ENCODE data around the gene MROH2B. TPM values are rescaled to one million over a fixed set of nuclear protein-coding genes. Genes with fewer than 3 reads are reported as not detected.

MROH2B gene
- total RNA-seq, 1 experiment from 2014 or later, result not detected

- ChIA-PET CTCF (no interaction called here), POLR2A (no interaction called here)
- no TSS peak for BruUV-seq (replicated peaks)
- Histone ChIP-seq H3K4me1 (ENCODE audit: control insufficient read depth, insufficient read depth, low read length) (no peaks in the 10 kb centered on the region), H3K36me3 (ENCODE audit: control insufficient read depth, insufficient read depth, low read length) (no peaks in the 10 kb centered on the region), H3K9me3 (ENCODE audit: control insufficient read depth, insufficient read depth, low read depth, low read length) (no peaks in the 10 kb centered on the region), H3K27ac (ENCODE audit: low read length) (no peak overlapping the region), H3K27me3 (ENCODE audit: control insufficient read depth, insufficient read depth, low read length) (no peaks in the 10 kb centered on the region), H3K4me3 (ENCODE audit: low read depth in 2 of 2, low read length in 2 of 2) (no peak overlapping the region)
- no peak for TF ChIP-seq CTCF (IDR thresholded peaks at IDR 0.05)
- no peak for TF ChIP-seq POLR2AphosphoS5 (IDR thresholded peaks at IDR 0.05; ENCODE audit: low read depth, low read length)
- no peak for TF ChIP-seq SIN3A (IDR thresholded peaks at IDR 0.05; ENCODE audit: borderline replicate concordance, insufficient read depth, low read depth, low read length)
- TF ChIP-seq, protein P1, sequence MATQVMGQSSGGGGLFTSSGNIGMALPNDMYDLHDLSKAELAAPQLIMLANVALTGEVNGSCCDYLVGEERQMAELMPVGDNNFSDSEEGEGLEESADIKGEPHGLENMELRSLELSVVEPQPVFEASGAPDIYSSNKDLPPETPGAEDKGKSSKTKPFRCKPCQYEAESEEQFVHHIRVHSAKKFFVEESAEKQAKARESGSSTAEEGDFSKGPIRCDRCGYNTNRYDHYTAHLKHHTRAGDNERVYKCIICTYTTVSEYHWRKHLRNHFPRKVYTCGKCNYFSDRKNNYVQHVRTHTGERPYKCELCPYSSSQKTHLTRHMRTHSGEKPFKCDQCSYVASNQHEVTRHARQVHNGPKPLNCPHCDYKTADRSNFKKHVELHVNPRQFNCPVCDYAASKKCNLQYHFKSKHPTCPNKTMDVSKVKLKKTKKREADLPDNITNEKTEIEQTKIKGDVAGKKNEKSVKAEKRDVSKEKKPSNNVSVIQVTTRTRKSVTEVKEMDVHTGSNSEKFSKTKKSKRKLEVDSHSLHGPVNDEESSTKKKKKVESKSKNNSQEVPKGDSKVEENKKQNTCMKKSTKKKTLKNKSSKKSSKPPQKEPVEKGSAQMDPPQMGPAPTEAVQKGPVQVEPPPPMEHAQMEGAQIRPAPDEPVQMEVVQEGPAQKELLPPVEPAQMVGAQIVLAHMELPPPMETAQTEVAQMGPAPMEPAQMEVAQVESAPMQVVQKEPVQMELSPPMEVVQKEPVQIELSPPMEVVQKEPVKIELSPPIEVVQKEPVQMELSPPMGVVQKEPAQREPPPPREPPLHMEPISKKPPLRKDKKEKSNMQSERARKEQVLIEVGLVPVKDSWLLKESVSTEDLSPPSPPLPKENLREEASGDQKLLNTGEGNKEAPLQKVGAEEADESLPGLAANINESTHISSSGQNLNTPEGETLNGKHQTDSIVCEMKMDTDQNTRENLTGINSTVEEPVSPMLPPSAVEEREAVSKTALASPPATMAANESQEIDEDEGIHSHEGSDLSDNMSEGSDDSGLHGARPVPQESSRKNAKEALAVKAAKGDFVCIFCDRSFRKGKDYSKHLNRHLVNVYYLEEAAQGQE (IDR thresholded peaks at IDR 0.05; ENCODE audit: insufficient read depth in 1 of 2, low read depth in 2 of 2, low read length in 1 of 2), result no peak
- no peak for TF ChIP-seq TCF7L2 (IDR thresholded peaks at IDR 0.05; ENCODE audit: low read depth, low read length)
- intact Hi-C loops (cut with micrococcal nuclease; ENCODE audit: unreplicated experiment) (no loop called here), in situ Hi-C loops (cut with HindIII; ENCODE audit: low pct_unique_long_range_greater_than_20kb, low sequenced_read_pairs) (no loop called here)
- DNase-seq (ENCODE audit: low read depth, low spot score), result no peak
- no peak for ATAC-seq
Observed at GRCh38 chr5:40984884-40985283, 86.3 kb downstream of the MROH2B start.

GRCh38 chr5:40983781-40984180, 87.4 kb downstream of the MROH2B start:
- no TSS peak for BruUV-seq (replicated peaks)
- Histone ChIP-seq H3K36me3 (ENCODE audit: control insufficient read depth, insufficient read depth, low read length) (no peaks in the 10 kb centered on the region), H3K9me3 (ENCODE audit: control insufficient read depth, insufficient read depth, low read depth, low read length) (no peaks in the 10 kb centered on the region), H3K4me3 (ENCODE audit: low read depth in 2 of 2, low read length in 2 of 2) (no peak overlapping the region), H3K27ac (ENCODE audit: low read length) (no peak overlapping the region), H3K4me1 (ENCODE audit: control insufficient read depth, insufficient read depth, low read length) (no peaks in the 10 kb centered on the region), H3K27me3 (ENCODE audit: control insufficient read depth, insufficient read depth, low read length) (no peaks in the 10 kb centered on the region)
- DNase-seq (ENCODE audit: low read depth, low spot score) (no peak), ATAC-seq (no peak)
- intact Hi-C loops (cut with micrococcal nuclease; ENCODE audit: unreplicated experiment), result no loop called here
- CTCF ChIA-PET, result no interaction called here
- no peak for TF ChIP-seq SIN3A (IDR thresholded peaks at IDR 0.05; ENCODE audit: borderline replicate concordance, insufficient read depth, low read depth, low read length)
- TF ChIP-seq TCF7L2 (IDR thresholded peaks at IDR 0.05; ENCODE audit: low read depth, low read length), result no peak
- TF ChIP-seq, protein P1 (IDR thresholded peaks at IDR 0.05; ENCODE audit: insufficient read depth in 1 of 2, low read depth in 2 of 2, low read length in 1 of 2), result no peak
- TF ChIP-seq POLR2AphosphoS5 (IDR thresholded peaks at IDR 0.05; ENCODE audit: low read depth, low read length), result no peak
- no peak for TF ChIP-seq CTCF (IDR thresholded peaks at IDR 0.05)
- POLR2A ChIA-PET, result no interaction called here
- in situ Hi-C loops (cut with HindIII; ENCODE audit: low pct_unique_long_range_greater_than_20kb, low sequenced_read_pairs), result no loop called here

All from Panc1 (cell line).